Globus pallidus (tissue), 1 donor: ENCODE results near the gene DDN.

Experiments
- DNase-seq: peaks from one replicate; pipeline ENCODE4 v3.0.0-alpha.2; 2015; ENCODE audit warnings: low spot score

DDN gene

DNA sequence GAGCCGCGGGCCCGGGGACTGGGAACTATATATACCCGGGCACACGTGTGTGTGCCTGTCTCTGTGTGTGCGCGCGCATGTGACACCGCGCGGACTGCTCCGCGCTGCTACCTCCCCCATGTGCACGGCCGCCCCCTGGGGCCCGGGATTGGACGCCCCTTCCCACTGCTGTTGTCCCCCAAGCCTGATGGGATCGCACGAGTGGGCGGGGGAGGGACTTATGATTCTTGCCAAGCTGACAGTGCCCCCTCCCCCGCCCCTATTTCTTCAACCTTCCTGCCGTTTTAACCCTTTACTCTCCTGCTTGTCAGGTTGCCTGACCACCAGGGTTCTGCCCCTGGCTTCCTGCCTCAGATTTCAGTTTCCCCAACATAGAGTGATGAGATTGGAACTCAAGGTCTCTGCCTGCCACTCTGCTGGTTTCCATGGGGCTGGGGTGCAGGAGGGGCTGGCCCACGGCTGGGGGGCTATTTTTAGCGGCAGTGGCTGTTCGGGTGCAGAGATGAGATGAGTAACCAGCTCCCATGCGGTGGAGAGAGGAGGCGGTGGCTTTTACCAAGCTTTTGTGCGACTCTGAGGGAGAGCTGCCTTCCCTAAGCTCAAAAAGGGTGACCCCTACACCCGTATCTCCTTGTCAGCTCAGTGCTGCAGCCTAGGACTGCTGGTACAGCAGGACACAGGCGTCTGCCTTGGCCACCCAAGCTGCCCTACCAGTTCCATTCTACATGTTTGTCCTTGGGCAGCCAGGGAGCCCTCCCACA lies at the start of gene DDN:
Gene DDN (minus strand): TSS at position 5 of the 761 bp plus-strand sequence. CDS start 88 bp downstream, outside the sequence.
- no peak for DNase-seq

DNA sequence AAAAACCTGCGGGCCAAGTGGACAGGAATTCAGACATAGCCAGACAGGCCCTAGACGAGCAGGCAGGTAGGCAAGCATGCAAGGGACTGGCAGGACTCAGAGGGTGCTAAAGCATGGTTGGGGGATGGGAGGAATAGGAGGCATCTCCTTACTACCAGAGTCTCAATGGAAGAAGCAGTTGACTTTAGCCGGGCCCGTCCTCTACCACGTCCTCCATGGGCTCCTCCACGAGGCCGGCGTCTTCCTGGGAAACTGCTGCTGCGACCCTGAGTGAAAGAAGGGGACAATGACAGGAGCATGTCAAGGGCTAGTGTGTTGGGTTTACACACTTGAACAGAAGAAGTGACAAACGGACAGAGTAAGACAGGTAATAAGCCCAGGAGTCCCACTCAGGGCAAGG lies 49.8 kb upstream of the DDN start:
- DNase-seq = no peak

DNA sequence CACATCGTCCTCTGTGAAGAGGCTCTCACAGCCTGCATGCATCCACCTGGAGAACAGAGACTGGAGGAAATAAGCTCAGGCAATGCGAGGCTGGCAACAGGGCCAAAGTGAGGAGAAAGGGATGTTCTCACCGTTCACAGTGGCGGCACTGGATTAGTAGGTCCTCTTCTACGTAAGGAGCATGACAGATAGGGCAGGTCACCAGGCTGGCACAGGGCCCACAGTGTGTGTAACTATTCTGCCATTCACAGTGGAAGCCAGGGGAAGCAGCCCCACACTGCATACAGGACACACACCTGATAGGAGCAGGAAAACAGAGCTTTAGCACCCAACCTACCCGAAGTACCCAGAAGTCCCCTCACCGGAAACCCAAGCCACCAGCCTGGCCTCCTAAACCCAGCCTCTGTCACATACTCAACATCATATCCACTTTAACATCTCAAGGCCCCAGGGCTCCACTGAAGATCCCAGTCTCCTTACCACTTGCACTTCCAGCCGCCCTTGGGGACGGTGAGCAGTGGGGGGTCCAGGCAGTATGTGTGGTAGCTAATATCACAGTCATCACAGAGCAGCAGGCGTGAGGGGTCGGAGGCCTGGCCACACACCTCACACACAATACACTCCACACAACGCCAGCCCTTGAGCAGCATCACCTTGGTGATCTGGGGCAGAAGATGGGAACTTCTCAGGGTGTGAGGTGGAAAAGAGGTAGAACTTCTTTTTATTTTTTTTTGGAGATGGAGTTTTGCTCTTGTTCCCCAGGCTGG lies 47.1 kb upstream of the DDN start:
- DNase-seq = no peak

DNA sequence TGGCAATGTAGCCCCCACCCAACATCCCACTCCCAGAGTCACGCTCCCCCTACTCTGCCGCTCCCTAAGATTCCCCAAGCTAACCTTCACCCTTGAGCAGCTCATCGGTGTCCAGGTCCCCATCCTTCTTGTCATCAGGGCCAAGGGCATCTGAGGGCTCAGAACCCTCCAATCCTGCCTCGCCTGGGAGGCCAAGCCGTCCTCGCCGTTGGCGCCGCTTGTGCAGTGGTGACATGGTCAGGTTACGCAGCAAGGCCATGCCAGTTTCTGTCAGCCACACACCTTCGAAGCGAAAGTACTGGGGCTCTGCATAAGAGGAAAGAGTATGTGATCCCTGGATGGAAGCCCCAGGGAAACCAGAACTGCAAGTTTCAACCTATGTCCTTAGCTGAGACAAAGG lies 45.5 kb upstream of the DDN start:
- no peak for DNase-seq

DNA sequence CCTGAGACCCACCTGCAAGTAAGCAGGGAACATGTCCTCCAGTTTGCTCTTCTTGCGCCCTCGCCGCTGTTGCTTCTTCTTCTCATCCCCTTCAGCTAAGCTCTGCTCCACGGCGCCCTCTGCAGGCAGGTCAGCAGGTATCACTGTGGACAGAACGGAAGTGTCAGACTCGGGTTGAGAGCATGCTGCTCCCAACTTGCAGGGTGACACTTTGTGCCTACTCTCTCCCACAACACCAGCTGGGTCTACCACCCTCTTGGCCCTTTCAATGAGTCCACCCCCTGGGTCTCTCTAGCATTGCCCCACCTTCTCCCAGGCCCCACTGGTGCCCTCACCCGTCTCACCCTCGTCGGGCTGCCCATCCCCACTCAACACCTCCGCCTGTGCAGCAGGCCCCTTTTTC lies 44.7 kb upstream of the DDN start:
- DNase-seq = no peak

DNA sequence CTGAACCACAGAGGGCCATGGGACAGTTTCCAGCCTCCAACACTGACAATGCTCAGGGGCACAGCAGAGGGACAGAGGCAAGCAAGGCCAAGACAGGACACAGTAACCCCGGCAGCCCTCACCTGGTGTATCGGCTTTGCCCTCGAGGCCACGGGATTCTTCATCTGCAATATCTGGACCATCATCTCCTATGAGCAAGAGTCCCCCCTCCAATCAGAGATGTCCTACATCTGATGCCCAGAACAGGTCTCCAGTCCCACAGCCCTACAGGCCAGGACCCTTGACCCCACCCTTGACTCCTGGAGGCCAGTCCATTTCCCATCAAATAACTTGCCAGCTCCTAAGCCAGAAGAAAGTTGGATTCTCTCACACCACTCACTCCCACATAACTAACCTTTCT lies 44.1 kb upstream of the DDN start:
- no peak for DNase-seq

DNA sequence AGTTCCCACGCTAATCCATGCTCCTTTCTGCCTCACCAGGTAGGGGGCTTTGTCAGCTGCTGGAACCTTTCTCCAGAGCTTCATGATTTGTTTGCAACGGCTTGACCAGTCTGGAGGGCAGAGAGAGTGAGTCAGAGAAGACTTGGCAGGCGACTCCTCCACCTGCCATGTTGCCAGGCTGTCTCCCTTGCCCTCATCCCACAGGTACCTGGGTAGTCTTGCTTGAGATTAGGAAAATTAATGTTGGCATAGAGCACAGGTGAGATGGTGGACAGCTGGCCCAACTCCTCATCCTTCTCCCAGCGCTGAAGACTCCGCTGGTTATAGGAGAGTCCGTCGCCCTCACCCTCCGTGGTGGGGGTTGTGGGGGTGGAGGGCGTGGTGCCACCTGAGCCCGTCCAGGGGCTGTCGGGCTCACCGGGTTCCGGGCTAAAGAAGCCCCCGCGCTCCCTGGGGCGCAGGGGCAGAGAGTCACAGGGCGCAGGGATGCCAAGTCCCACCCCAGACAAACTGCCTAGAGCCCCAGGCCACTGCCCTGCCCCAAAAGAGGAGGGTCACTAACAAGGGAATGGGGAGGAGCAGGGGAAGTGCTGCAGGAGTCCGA lies 42.8 kb upstream of the DDN start:
- DNase-seq = no peak

DNA sequence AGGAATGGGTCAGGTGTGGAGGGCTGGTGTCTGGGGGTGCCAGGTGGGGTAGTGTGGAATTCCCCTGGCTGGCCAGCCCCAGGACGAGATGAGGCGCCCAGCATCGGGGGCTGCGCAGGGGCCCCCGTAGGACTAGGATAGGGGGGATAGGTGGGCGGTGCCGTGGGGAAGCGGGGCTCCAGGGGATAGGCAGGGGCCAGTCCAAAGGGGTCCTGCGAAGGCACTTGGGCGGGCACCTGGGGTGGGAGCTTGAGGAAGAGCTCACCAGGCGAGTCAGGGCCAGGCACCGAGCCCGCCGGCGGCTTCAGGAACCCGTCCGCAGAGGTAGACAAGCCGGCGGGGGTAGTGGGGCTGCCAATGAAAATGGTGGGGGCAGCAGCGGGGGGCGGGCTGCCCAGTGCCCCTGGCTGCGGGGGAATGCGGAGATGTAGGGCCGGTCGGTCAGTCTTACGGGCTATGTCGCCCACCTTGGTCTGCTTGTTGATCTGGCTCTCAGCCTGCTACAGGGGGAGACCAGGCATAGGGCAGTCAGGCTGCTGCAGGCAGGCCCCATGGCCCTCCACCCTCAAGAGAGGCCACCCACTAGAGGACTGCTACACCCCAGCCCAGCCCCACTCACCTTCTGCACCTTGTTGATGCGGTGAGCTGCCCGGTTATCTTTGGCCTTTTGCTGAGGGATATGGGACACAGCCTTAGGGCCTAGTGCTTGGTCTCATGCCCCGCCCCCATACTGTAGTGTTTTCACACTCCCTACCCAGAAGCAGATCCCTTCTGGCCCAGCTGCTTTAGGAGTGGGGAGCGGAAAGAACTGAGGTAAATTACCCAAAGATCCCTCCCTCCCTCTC lies 42.1 kb upstream of the DDN start:
- no peak for DNase-seq

DNA sequence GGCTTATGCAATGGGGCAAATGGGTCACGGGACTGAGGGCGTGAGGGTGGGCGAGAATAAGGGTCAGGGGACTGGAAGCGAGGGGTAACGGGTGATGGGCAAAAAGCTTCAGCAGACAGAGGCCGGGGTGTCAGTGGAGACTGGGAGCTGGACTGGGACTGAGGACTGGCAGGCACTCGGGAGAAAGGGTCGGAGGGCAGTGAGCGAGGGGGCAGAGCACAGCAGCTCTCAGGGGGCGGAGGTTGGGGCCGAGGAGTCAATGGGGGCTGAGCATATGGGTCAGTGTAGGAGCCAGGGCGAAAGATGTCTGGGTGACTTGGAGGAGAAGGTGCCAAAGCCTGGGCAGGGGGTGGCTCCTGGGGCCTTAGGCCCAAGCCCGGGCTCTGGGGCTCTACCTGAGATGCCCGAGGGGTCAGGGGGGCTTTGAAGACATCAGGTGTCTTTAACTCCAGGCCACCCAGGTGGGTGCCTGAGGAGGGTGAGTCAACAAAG lies 41.2 kb upstream of the DDN start:
- DNase-seq = no peak

DNA sequence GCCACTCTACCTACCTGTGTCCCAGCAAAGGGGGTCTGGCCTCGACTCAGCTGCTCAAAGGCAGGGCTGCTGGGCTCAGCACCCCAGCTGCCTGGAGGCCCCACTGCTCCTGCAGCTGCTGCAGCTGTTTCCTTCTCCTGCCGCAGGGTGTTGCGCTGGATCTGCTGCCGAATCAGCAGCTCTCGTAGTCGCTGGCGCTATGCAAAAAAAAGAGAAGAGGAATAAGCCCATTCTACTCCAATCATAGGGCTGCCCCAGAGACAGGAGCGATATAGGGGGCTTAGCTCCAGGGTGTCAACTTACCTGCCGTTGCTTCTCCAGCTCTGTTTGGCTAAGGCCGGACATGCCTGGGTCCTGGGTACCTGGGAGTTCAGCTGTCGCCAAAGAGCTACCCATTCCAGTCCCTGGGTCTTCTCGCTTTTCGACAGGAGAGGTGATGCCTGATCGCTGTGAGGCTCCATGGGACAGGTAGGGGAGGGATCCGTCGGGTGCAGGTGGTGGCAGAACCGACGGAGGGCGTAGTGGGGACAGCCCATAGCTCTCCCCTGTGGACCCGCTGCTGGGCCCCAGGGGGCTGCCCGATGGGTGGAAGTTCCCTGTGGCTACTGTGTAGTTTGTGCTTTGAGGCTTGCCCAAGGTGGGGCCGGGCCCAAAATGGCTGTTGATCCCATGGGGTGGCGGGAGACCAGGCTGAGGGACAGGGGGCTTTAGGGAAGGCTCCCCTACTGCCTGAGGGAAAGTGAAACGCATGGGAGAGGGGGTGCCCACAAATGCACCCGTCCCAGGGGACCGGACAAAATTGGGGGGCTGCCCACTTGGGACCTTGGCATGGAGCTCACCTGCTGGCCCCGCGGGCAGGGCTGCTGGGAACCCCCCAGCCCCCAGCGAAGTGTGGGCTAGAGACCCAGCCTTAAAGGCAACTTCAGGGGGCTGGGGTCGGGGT lies 40.5 kb upstream of the DDN start:
- no peak for DNase-seq

DNA sequence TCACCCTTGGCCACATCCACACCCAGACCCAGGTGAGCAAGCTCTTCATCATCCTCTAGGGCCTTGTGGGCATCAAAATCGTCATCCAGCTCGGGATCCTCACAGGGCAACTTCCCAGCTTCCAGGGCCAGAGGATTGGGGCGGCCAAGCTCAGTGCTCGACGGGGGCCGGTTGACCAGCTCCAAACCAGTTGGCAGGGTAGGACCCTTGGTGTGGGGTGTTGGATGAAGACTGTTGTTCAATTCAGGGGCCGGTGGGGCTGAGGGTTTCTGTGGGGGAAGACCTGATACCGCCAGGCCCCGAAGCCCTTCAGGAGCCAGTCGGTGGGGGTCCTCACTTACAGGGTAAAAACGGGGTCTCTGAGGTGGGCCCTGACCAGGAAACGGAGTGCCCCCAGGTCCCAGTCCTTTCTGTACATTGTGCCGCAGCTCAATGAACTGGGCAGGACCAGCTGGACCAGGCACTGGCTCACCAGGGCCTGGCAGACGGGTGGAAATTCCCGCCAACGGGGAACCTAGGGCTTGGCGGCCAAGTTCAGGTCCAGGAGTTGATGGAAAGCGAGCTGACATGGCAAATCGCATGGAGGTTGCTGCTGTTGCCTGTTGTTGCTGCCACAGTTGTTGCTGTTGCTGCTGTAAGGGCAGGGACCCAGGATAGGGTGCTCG lies 39.2 kb upstream of the DDN start:
- no peak for DNase-seq

DNA sequence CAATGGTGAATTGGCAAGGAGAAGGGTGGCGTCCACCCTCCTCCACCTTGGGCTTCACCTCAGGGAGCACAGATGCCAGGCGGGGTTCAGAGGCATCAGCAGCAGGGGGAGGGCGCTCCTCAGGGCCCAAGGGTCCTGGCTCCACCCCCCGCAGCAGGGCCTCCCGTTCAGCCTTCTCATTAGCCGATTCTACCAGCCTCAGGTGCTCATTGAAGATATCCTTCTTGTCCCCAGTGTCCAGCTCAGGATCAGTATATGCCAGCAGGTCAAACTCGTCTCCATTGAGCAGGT lies 38.7 kb upstream of the DDN start:
- DNase-seq = no peak

DNA sequence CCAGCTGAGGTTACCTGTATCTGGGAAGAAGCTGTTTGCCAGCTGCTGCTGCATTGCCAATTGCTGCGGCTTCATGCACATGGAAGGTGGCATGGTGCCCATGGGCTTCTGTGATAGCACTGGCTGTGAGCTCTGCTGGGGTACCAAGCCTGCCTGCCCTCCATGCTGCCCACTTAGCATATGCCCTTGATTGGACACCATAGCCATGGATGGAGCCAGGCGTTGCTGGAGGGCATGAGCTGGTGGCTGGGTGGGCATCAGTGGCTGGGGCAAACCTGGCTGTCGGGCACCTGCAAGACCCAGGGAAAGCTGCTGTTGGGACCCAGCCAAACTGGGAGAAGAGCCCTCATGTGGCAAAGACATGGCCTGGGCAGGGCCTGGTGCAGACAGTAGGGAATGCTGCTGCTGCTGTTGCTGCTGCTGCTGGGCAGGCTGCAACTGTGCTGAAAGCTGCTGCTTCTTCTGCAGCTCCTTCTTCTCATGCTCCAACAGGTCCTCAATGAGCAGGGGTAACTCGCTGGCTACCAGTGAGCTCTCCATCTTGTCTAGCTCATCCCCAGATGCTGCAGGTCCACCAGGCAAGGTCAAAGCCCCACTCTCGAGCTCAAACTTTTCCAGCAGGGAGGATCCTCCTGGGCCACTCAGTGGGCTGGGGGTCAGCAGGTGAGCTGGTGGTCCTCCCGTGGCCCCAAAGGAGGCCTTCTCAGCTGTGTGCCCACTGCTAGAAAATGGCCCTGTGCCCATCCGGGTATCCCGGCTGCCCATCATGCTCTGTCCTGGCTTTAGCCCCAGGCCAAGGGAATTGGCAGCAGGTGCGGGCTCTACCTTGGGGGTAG lies 38.2 kb upstream of the DDN start:
- DNase-seq = no peak

DNA sequence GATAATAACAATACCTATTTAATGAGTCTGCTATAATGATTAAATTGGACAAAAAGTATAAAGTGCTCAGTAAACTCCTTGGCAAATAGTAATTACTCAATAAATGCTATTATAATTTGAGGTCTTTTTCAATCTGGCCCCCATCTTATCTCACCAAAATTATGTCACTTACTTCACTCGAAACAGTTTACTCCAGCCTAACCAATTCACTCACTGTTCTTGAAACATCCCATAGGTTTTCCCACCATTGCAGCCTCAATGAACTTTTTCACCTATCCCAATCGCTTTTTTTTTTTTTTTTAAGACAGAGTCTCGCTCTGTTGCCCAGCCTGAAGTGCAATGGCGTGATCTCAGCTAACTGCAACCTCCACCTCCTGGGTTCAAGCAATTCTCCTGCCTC lies 36.9 kb upstream of the DDN start:
- no peak for DNase-seq

DNA sequence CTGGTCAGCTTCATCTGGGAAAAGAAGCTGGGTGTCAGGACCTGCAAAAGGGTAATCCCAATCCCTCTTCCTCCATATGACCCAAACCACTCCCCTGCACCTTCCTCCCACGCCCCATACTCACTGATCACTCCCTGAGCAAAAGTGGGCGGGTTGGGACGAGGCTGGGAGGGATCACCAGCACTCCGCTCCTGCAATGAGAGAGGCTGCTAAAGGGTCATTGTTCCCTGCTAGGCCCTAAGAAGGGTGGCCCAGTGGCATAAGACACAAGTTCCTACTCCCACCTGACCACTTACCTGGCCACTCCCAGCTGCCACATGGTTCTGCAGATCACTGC lies 35.1 kb upstream of the DDN start:
- DNase-seq = no peak

DNA sequence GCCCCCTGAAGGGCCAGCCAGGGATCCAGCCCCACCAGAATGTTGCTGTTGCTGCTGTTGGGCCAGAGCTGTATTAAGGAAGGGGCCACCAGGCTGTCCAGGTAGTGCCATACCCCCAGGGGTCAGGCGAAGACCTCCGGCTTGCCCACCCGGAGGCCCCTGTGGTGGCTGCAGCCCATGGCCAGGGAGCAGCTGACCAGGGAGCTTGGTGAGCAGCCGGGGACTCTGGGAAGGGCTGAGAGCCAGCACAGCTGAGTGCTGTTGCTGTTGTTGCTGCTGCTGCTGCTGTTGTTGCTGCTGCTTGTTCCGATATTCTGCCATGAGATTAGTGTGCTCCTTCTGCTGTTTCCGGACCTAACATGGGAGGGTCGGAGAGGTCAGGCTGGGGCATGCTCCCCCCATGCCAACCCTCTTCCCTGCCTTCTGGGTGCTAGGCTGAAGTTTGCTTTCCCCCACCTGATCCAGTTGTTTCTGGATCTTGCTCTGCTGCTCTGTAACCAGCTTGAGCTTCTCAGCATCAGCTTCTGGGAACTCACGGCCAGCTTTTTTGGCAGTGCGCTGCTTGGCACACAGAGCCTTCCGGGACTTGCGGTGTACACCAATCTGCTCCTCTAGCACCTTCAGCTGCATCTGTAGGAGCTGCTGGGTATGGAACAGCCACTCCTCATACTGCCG lies 34.6 kb upstream of the DDN start:
- DNase-seq = peak; percentile 43

DNA sequence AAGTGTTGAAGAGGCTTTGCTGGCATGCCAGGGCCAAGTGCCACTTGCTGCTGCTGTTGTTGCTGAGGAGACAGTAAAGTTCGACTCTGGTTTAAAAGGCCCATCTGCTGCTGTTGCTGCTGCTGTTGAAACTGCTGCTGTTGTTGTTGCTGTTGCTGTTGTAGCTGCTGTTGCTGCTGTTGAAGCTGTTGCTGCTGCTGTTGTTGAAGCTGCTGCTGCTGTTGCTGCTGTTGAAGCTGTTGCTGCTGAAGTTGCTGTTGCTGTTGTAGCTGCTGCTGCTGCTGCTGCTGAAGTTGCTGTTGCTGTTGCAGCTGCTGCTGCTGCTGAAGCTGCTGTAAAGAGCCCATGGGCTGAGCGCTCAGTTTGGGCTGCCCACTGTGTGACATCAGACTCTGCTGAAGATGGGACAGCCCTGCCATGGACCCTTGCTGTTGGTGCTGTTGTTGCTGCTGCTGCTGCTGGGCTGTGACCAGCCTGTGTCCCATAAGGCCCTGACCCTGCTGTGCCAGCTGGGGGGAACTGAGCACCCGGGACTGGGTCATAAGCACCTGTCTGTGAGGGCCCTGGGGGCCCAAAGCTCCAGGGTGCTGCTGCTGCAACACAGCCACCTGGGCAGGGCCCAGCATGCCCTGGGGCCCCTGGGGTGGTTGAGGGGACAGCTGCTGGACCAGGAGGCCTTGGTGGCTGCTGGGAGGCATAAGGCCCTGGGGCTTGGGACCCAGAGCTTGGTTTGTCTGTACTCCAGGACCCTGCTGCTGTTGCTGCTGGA lies 33.7 kb upstream of the DDN start:
- DNase-seq = no peak

DNA sequence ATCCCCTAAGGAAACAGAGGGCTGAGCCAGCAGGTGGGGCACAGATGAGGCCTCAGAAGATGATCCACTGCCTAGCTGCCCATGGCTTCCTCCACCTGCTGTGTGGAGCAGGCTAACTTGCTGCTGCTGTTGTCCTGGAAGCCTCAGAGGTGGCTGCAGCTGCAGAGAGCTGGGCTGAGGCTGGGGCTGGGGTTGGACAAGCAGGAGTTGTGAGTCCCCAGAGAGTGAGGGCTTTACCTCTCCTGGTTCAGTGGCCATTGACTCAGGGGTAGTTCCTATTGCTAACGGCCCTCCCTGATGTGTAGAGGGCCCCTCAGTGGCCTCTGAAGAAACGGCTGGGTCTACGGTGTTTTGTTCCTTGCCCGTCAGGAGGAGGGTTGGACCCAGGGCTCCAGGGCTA lies 33.1 kb upstream of the DDN start:
- DNase-seq = no peak
